Ovary (tissue), 9 donors: ENCODE results near the gene CRYL1. TPM values are rescaled to one million over a fixed set of nuclear protein-coding genes. Genes with fewer than 3 reads are reported as not detected.

ENCODE experiments used
- DNase-seq, 5 donors: peaks; one replicate each; pipeline ENCODE4 v3.0.0-alpha.2; 2019 to 2020
- H3K27ac ChIP-seq, 2 donors: fragments of 200-600 bp; one replicate each; pipeline versions ENCODE4 v1.5.1 to v1.8.0; 2019 to 2022
- H3K27me3 ChIP-seq: fragments of 200-600 bp; one replicate; pipeline ENCODE4 v1.8.0; 2022
- H3K36me3 ChIP-seq: fragments of 200-600 bp; sonication (generic); one replicate; pipeline ENCODE4 v1.5.1; 2019
- H3K4me1 ChIP-seq: one replicate; pipeline ENCODE4 v1.8.1; 2013; ENCODE audit warnings: mild to moderate bottlenecking, moderate library complexity; ENCODE audit not compliant: insufficient read depth
- H3K4me3 ChIP-seq: fragments of 200-600 bp; sonication (generic); one replicate; pipeline ENCODE4 v1.5.1; 2017
- H3K9me3 ChIP-seq, 2 donors: fragments of 200-600 bp in 1 of 2; sonication (generic) in 1 of 2; one replicate each; pipeline versions ENCODE4 v1.5.1 to v1.8.1; 2013 to 2019; ENCODE audit warnings: mild to moderate bottlenecking in 1 of 2, moderate library complexity in 1 of 2
- CTCF ChIP-seq, 3 donors: fragments of 450-650 bp in 2 of 3; fragments of 200-600 bp in 1 of 3; IDR thresholded peaks; one replicate each; pipeline versions ENCODE4 v1.5.1 to v1.8.0; 2016 to 2022; ENCODE audit warnings: antibody characterized with exemption in 3 of 3, mild to moderate bottlenecking in 1 of 3
- EP300 ChIP-seq: sonication (generic); formaldehyde crosslinking; IDR thresholded peaks from one replicate; pipeline ENCODE4 v1.6.1; 2017; ENCODE audit warnings: antibody characterized with exemption
- POLR2A ChIP-seq: fragments of 450-650 bp; IDR thresholded peaks from one replicate; pipeline ENCODE4 v1.6.1; 2017; ENCODE audit warnings: antibody characterized with exemption, mild to moderate bottlenecking, moderate library complexity
- WGBS, 3 donors: extraction: QIAGEN DNeasy Blood & Tissue Kit in 1 of 3; methylation state at CpG; one replicate each; pipeline versions ENCODE4 v1.1.5 to v1.1.7; 2013 to 2017; 5-methylcytosine and 5-hydroxymethylcytosine counted together
- intact Hi-C, 4 donors: fragments of 100-400 bp; cut with DNase I; formaldehyde crosslinking; loops; one replicate each; pipeline versions ENCODE4 v1.11.0 to v1.15.1; 2022 to 2023
- polyA plus RNA-seq, 2 donors: library from polyadenylated mRNA; stranded (reverse); fragments of 200-250 nt in 1 of 2; fragments of 350-450 nt in 1 of 2; fragmentation: Illumina TruSeq in 1 of 2; extraction: RNeasy Lipid Tissue Mini Kit (QIAGEN cat#74804) in 1 of 2; gene quantifications; one replicate each; pipeline ENCODE4 v1.2.3, GENCODE V29; 2013 to 2014
- total RNA-seq, 7 donors: library from RNA; depleted of rRNA in 2 of 7; stranded (reverse); fragments of >200 nt in 2 of 7; fragmentation: NEBNext Ultra II Directional in 3 of 7; extraction: Animal tissue kit (Norgen Biotek cat#: 25700) in 3 of 7; gene quantifications; one replicate each; pipeline versions ENCODE4 v1.1.0 to v1.2.4, GENCODE V29; 2016 to 2023
- donor health status: DM: no; HTN: no; CAD: no; lungs with moderate emphysema.
- donor health status: DM: no; HTN: no; CAD: no.
- donor health status: Bipolar disorder and iron deficiency.
- donor health status: DM: yes; HTN: yes; CAD: no.
- donor health status: DM: no; HTN: no; CAD: no.
- donor health status: DM: yes; HTN: yes; CAD: no.

CRYL1 gene
- total and polyA plus RNA-seq, 9 donors = 17.3 to 41.7 (median 25.8) TPM

- no peak overlapping the region for H3K27ac ChIP-seq
- WGBS, 3 donors = 97% methylated on average over 11 of the region's 11 CpGs
- no peak for TF ChIP-seq POLR2A
- TF ChIP-seq EP300 = no peak
- no peak for TF ChIP-seq CTCF (IDR thresholded peaks at IDR 0.05)
- H3K9me3 ChIP-seq = no peaks in the 10 kb centered on the region
- DNase-seq = no peak
- H3K4me1 ChIP-seq = peaks cover 1% of the 10 kb centered on the region
- H3K27me3 ChIP-seq = no peaks in the 10 kb centered on the region
- H3K36me3 ChIP-seq = no peaks in the 10 kb centered on the region
- intact Hi-C loops = no loop called here
- H3K4me3 ChIP-seq = no peak overlapping the region
These were observed 39.6 kb upstream of the CRYL1 start for GRCh38 chr13:20565115-20565736.

DNA sequence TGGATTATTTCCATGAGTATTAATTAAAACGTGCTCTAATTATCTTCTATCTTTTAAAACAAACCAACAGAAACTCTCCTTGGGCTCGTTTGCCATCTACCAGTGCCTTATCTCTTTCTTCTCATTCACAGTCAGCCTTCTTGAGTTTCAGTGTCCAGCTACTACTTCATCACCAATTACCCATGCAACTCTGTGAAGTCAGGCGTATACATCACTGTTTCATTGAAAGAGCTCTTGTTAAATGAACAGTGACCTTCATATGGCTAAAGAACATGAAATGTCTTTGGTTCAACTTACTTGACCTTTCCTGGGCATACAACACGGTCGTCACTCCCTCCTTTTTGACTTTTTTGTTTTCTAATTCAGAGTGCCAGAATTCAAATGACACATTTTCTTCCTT lies 36.1 kb upstream of the CRYL1 start:
- Histone ChIP-seq H3K27ac (no peak overlapping the region), H3K9me3 (no peaks in the 10 kb centered on the region), H3K36me3 (no peaks in the 10 kb centered on the region), H3K27me3 (no peaks in the 10 kb centered on the region), H3K4me3 (no peak overlapping the region), H3K4me1 (no peaks in the 10 kb centered on the region)
- WGBS, 3 donors = 49 to 56% (median 49%) methylated on average over 5 of the region's 5 CpGs
- DNase-seq = no peak
- no peak for TF ChIP-seq EP300
- TF ChIP-seq CTCF (IDR thresholded peaks at IDR 0.05) = no peak
- TF ChIP-seq POLR2A = no peak
- intact Hi-C loops = no loop called here

GRCh38 chr13:20559659-20560356 lies 34.2 kb upstream of the CRYL1 start:
- 68 to 70% (median 69%) methylated on average over 6 of the region's 6 CpGs for WGBS, 3 donors
- no peaks in the 10 kb centered on the region for H3K36me3 ChIP-seq
- TF ChIP-seq EP300 (no peak), CTCF (IDR thresholded peaks at IDR 0.05) (no peak), POLR2A (no peak)
- no peaks in the 10 kb centered on the region for H3K4me1 ChIP-seq
- DNase-seq = no peak
- no peak overlapping the region for H3K4me3 ChIP-seq
- H3K27me3 ChIP-seq = no peaks in the 10 kb centered on the region
- no peak overlapping the region for H3K27ac ChIP-seq
- H3K9me3 ChIP-seq = no peaks in the 10 kb centered on the region
- intact Hi-C loops = no loop called here

GRCh38 chr13:20558982-20559381 lies 33.3 kb upstream of the CRYL1 start:
- H3K27me3 ChIP-seq = no peaks in the 10 kb centered on the region
- no peak for TF ChIP-seq POLR2A
- no peak for TF ChIP-seq CTCF (IDR thresholded peaks at IDR 0.05)
- no peak for TF ChIP-seq EP300
- H3K4me3 ChIP-seq = no peak overlapping the region
- no peaks in the 10 kb centered on the region for H3K36me3 ChIP-seq
- H3K4me1 ChIP-seq = no peaks in the 10 kb centered on the region
- no peaks in the 10 kb centered on the region for H3K9me3 ChIP-seq
- H3K27ac ChIP-seq = no peak overlapping the region
- intact Hi-C loops = no loop called here
- DNase-seq = no peak
- 60 to 87% (median 65%) methylated on average over 3 of the region's 3 CpGs for WGBS, 3 donors
